ENCODE measurements around the gene ALDH1A3.

Gene ALDH1A3

DNA sequence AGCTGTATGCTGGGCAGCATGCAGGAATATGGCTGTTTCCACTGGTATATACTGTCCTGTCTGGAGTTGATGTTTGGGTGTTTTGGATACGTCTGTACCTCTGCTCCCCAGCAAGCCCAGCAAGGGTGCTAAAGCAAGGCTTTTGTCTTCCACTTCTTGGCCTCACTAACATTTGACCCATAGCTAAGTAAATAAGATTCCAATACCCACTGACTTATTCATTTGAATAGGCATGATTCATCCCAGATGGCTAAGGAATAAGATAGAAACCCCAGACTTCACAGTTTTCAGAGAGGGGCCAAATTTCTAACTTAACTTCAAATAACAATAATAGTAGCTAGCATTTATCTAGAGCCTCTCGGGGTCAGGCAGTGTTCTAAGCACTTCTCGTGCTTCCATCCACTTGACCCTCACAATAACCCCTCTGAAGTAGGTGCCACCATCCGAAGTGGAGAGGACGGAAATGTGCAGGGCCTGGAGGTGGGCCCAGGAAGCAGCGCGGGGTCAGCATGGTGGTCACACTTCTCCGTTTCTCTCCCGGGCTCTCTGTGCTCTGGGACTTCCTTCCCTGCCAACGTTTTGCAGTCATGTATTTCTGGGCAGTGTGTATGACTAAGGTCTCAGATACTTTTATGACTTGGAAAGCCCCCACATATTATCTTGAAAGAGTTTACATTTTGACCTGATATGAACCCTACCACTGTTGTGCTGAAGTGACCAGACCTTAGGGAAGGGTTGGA, 78.9 kb downstream of the ALDH1A3 start:
- FAIRE-seq: no peak

DNA sequence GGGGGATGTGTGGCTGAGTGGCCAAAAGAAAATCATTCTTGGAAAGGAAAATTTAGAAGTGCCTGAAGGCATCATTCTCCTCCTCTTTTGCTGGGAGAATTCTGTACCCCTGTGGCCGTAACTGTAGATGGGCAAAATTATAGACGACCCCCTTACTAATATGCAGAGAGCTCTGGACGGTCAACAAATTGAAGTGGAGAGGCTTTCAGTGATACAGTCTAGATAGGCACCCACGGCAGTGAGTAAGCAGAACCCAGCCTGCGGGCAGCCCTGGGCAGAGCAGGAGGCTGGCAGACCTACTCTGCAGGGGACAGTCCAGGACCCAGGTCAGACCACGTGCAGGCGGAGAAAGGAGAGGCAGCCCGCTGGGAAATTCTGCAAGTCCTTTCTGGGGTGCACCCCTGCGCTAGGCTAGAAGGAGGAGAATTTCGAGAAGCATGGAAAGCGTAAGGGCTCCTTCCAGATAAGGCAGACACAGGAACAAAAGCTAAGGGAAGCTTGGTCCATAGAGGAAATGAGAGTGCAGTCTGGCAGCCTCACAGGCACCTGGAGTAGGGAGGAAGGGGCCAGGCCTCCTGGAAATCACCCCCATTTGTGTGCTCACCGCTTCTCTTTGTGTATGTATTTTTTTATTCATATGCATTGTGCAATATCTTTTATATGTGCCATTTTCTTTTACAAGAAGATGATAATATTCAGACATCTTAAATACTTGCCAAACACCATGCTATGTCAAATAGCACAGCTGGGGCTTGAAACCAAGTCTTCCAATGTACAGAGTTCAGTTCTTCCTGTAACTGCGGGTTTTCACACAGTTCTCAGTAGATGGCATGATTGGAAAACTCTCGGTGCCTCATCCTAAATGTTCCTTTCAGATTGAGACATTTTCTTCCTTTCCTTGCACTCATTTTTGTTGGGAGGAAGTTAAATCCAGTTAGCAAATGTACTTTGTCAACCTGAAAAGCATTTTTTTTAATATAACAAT, 79.7 kb downstream of the ALDH1A3 start:
- no peak for FAIRE-seq
